HG03565 (cell line): Measurements from ENCODE around the gene MTMR1.

Experiments used
- ATAC-seq: cut with Tn5 transposase; IDR thresholded peaks from one replicate; pipeline ENCODE4 v1.9.1; 2021; ENCODE audit warnings: mild to moderate bottlenecking, moderate library complexity; ENCODE audit not compliant: unreplicated experiment

Gene MTMR1

DNA sequence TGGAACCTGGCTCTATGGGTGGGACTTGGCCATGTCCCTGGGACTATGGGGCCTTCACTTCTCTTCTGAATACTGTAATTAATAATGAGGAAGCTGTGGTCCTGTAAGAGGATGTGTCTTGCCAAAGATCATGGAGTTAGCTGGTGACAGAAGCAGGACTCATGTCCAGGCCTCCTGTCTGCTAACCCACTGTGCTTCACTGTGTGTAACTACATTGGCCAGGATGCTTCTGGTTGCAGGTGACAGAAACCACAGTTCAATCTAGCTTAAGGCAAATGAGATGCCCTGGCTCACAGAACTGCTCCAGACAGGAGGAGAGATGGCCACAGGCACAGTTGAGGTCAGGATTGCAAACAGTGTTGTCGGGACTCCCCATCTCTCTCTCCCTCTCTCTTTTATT is 3.1 kb downstream of the MTMR1 start:
- no peak for ATAC-seq

- ATAC-seq = no peak
Observed at GRCh38 chrX:150696866-150697265, 3.7 kb downstream of the MTMR1 start.

DNA sequence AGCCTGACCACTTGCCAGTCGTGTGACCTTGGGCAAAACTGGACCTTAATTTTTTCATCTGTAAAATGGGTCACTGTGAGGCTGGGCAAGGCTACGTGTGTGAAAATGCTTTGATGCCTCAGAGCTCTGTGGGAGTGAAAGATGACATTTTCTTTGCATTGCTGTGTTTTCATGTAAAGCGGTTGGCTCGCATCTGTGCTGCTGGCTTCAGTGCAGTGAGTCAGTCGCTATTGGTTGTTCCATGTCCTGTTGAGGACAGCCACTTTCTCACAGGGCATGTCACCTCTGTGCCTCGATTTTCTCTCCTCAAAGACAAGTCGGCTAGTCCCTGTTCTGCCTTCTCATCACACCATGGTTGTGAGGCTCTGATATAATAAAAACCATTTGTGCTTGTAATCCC is 4.4 kb downstream of the MTMR1 start:
- no peak for ATAC-seq

DNA sequence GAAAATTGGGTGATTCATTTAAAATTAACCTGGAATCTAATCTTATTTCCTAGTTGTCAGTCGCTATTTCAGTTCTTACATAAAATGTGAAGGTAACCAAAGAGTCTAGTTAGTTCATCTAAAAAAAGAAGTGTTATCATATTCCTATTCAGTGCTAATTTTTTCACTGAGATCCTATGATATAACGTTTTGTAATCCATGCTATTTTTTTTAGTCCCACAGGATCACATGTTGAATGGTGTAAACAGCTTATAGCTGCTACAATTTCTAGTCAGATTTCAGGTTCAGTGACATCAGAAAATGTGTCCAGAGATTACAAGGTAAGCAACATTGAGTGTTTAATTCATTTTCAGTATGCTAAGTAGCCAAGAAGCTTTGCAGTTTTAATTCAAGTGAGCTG is 5.8 kb downstream of the MTMR1 start:
- no peak for ATAC-seq

DNA sequence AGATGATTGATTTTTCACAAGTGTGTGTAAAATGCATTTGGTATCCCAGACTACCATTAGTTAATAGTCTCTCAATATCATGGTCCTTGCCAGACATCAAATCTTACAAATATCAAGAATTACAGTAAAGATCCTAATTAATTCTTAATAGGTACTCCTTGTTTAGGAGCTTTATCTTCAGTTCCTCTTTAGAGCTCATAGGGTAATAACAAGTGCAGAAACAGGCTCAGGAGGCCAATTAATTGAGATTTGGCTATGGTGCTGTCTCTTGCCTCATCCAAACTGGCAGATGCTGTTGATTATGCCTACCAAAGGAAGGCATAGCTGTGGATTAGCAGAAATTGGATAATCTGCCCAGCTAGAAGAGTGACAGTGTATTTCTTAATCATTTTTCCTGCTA is 6.9 kb downstream of the MTMR1 start:
- ATAC-seq = no peak

- ATAC-seq = no peak
Observed at GRCh38 chrX:150701377-150701776, 8.2 kb downstream of the MTMR1 start.

GRCh38 chrX:150702966-150703694 is 9.9 kb downstream of the MTMR1 start:
- no peak for ATAC-seq

- ATAC-seq = no peak
Observed at GRCh38 chrX:150703695-150703974, 10.4 kb downstream of the MTMR1 start.

GRCh38 chrX:150704030-150704613 is 10.9 kb downstream of the MTMR1 start:
- no peak for ATAC-seq

- ATAC-seq = no peak
Observed at GRCh38 chrX:150712619-150713018, 19.4 kb downstream of the MTMR1 start.

GRCh38 chrX:150715184-150715583 is 22.0 kb downstream of the MTMR1 start:
- ATAC-seq = no peak

DNA sequence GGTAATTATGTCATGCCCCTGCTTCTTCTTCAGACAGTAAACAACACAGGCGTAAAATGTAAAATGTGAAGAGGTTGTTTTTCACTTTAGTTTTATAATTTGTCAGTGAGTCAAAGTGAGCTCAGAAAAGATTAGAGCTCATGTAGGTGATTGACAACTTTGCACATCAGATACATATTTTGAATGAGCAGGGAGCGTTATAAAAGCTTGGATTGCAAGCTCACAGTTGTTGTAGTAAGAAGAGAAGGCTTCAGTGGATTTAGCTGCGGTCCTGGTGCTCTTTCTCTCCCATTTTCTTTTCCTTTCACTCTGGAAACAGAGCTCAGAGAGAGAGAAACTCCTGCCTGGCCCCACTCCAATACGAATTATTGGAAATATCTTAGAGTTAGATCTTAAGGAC is 26.4 kb downstream of the MTMR1 start:
- ATAC-seq = no peak

DNA sequence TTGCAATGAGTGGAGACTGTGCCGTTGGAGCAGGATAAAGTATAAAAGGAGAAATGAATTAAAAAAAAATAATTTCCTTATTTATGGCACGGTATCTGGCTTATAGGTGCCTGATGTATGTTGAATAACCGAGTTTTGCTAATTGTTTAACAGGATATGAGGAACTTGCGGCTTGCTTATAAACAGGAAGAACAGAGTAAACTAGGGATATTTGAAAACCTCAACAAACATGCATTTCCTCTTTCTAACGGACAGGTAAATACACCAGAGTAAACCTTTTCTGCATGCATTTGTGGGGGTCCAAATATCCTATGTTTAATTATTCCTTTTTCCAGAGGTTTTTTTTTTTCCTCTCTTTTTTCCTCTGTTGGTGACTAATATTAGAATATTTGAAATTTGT is 36.8 kb downstream of the MTMR1 start:
- ATAC-seq = no peak

GRCh38 chrX:150730719-150731118 is 37.5 kb downstream of the MTMR1 start:
- ATAC-seq = no peak

- no peak for ATAC-seq
Observed at GRCh38 chrX:150731795-150732194, 38.6 kb downstream of the MTMR1 start.

DNA sequence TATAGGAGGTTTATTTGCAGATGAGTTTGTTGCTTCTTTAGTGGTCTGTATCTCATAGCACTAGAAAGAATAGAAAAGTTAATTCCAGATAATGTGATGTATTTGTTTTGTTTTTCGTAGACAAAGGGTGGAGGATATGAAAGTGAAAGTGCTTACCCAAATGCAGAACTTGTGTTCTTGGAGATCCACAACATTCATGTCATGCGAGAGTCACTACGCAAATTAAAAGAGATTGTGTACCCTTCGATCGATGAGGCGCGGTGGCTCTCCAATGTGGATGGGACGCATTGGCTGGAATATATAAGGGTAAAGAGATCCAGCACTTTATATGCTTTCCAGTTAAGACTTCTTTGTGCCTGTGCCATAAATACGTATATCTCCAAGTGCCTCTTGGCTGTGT is 43.3 kb downstream of the MTMR1 start:
- ATAC-seq = peak; percentile 61

GRCh38 chrX:150752124-150752523 is 58.9 kb downstream of the MTMR1 start:
- no peak for ATAC-seq

DNA sequence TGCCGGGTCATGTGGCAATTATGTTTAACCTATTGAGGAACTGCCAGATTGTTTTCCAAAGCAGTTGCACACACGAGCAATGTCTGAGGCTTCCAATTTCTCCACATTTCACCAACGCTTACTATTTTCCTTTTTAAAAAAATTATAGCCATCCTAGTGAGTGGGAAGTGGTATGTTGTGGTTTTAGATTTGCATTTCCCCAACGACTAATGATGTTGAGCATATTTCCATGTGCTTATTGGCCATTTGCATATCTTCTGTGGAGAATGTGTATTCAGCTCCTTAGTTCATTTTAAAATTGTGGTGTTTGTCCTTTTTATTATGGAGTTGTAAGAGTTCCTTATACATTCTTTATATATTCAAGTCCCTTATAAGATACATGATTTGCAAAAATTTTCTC is 60.2 kb downstream of the MTMR1 start:
- no peak for ATAC-seq

DNA sequence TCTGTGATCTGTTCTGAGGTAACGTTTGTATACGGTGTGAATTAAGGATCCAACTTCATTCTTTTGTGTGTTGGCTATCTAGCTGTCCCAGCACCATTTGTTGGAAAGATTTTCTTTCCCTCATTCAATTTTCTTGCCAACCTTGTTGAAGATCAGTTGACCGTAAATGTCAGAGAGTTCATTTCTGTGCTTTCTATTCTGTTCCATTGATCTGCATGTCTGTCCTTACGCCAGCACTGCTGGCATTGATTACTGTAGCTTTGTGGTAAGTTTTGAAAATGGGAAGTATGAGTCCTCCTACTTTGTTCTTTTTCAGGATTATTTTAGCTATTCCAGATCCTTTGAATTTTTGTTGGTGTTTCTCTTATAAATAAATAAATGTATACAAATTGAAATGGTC is 60.8 kb downstream of the MTMR1 start:
- ATAC-seq = no peak

DNA sequence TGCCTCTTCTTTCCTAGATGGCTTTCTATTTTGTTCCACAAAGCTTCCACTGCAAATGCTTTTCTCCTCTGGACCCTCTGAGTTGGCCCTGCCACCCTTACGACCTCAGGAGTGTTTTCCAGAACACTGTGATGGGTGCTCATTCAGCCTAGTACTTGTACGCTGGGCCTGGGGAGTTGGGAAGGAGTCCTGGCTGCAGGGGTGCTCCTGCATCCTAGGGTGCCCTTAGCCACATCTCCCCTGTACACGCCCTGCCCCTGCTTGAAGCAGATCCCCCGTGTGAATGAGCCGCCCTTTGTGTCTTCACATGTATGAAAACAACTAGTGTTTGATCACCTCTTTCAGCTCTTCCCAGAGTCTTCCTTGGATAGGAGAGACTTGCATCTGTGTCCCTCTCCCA is 64.2 kb downstream of the MTMR1 start:
- no peak for ATAC-seq

- ATAC-seq = no peak
Observed at GRCh38 chrX:150759568-150760416, 66.6 kb downstream of the MTMR1 start.

DNA sequence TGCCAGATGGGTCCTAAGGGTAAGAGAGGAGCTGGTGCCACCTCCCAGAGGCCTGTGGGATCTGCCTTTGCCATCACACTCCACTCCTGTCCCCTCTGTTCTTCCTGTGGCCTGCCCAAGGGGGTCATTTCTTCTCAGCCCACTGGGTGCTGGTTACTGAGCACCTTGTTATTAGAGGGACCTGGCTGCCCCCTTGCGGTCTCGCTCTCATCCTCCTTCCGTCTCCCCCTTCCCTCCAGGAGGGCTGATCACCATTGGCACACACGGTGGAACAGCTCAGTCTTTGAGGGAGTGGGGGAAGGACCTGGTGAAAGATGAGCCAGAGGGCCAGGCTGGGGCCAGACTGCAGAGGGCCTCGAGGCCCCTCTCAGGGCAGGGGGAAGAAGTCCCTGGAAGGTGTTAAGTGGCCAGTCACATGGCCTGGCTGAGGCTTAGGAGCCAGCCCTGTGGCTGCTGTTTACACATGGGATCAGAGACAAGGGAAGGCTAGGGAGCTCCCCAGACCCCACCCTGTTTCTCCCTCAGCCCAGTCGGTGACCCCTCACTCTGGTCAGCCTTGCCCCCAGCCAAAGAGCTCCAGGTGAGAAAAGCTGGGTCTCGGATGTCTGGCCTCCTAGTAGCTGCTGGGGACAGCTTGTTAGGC is 68.1 kb downstream of the MTMR1 start:
- ATAC-seq = no peak
